Neutrophil (primary cell): ENCODE results near the gene COPB2.
"Not testable (repeated sequence)": the region's sequence is repeated elsewhere in the genome, so short reads cannot be mapped to it uniquely, and the experiment has no call there.

Experiments used
- H3K27ac ChIP-seq: fragments of 200-600 bp; sonication (generic); 2 replicates; pipeline ENCODE4 v1.5.1; 2016; ENCODE audit warnings: mild to moderate bottlenecking, moderate library complexity
- H3K27me3 ChIP-seq: fragments of 200-600 bp; sonication (generic); 2 replicates; pipeline ENCODE4 v1.6.0; 2016; ENCODE audit warnings: mild to moderate bottlenecking
- H3K36me3 ChIP-seq: fragments of 200-600 bp; sonication (generic); 2 replicates; pipeline ENCODE4 v1.5.1; 2017
- H3K4me1 ChIP-seq, 2 experiments: fragments of 200-600 bp in 1 of 2; sonication (generic) in 1 of 2; 1 replicate in 1 of 2; 2 replicates in 1 of 2; pipeline versions ENCODE4 v1.5.1 to v1.6.1; 2013 to 2016; ENCODE audit warnings: low read depth in 1 of 2, low read length in 1 of 2, mild to moderate bottlenecking in 1 of 2, moderate library complexity in 1 of 2; ENCODE audit not compliant: control insufficient read depth in 1 of 2, insufficient read depth in 1 of 2
- H3K4me3 ChIP-seq, 2 experiments: fragments of 200-600 bp in 1 of 2; sonication (generic) in 1 of 2; 1 replicate in 1 of 2; 2 replicates in 1 of 2; pipeline ENCODE4 v1.5.1; 2013 to 2016; ENCODE audit warnings: low read depth in 1 of 2, low read length in 1 of 2, mild to moderate bottlenecking in 1 of 2, moderate library complexity in 1 of 2
- H3K9me3 ChIP-seq: fragments of 200-600 bp; sonication (generic); 2 replicates; pipeline ENCODE4 v1.5.1; 2016
- CTCF ChIP-seq: fragments of 200-600 bp; sonication (generic); IDR thresholded peaks from 2 replicates; pipeline ENCODE4 v1.5.1; 2016; ENCODE audit warnings: antibody characterized with exemption

Gene COPB2

GRCh38 chr3:139418144-139418543, 28.7 kb upstream of the COPB2 start:
- Histone ChIP-seq H3K9me3 (no peaks in the 10 kb centered on the region), H3K4me3 (no peak overlapping the region), H3K4me1 (no peaks in the 10 kb centered on the region), H3K27me3 (no peaks in the 10 kb centered on the region), H3K36me3 (no peaks in the 10 kb centered on the region), H3K27ac (no peak overlapping the region)
- no peak for TF ChIP-seq CTCF

GRCh38 chr3:139416275-139416674, 26.8 kb upstream of the COPB2 start:
- H3K4me1 ChIP-seq: no peaks in the 10 kb centered on the region
- no peaks in the 10 kb centered on the region for H3K36me3 ChIP-seq
- no peak overlapping the region for H3K4me3 ChIP-seq
- TF ChIP-seq CTCF: no peak
- H3K9me3 ChIP-seq: no peaks in the 10 kb centered on the region
- H3K27me3 ChIP-seq: no peaks in the 10 kb centered on the region
- no peak overlapping the region for H3K27ac ChIP-seq

GRCh38 chr3:139414608-139415224, 25.3 kb upstream of the COPB2 start:
- Histone ChIP-seq H3K36me3 (no peaks in the 10 kb centered on the region), H3K27me3 (no peaks in the 10 kb centered on the region), H3K4me1 (no peaks in the 10 kb centered on the region), H3K27ac (no peak overlapping the region), H3K9me3 (no peaks in the 10 kb centered on the region), H3K4me3 (no peak overlapping the region)
- no peak for TF ChIP-seq CTCF

DNA sequence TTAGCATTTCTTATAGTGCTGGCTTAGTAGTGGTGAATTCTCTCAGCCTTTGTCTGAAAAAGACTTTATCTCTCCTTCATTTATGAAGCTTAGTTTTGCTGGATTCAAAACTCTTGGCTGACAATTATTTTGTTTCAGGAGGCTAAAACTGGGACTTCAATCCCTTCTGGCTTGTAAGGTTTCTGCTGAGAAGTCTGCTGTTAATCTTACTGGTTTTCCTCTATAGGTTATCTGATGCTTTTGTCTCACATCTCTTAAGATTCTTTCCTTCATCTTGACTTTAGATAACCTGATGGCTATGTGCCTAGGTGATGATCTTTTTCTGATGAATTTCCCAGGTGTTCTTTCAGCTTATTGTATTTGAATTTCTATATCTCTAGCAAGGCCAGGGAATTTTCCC, 23.4 kb upstream of the COPB2 start:
- not testable (repeated sequence) for H3K27ac ChIP-seq, H3K4me1 ChIP-seq, H3K9me3 ChIP-seq, H3K27me3 ChIP-seq, H3K4me3 ChIP-seq, H3K36me3 ChIP-seq

DNA sequence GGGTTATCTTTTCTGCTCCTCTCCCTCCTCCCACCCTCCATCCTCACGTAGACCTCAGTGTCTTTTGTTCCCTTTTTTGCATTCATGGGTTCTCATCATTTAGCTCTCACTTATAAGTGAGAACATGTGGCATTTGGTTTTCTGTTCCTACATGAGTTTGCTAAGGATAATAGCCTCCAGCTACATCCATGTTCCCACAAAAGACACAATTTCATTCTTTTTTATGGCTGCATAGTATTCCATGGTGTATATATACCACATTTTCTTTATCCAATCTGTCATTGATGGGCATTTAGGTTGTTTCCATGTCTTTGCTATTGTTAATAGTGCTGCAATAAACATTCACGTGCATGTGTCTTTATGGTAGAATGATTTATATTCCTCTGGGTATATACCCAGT, 11.7 kb upstream of the COPB2 start:
- H3K4me3 ChIP-seq, H3K4me1 ChIP-seq, H3K27ac ChIP-seq, H3K27me3 ChIP-seq, H3K9me3 ChIP-seq, H3K36me3 ChIP-seq: not testable (repeated sequence)

GRCh38 chr3:139396707-139397106, 7.3 kb upstream of the COPB2 start:
- Histone ChIP-seq H3K4me1 (no peaks in the 10 kb centered on the region), H3K4me3 (no peak overlapping the region), H3K27ac (no peak overlapping the region), H3K36me3 (no peaks in the 10 kb centered on the region), H3K9me3 (no peaks in the 10 kb centered on the region), H3K27me3 (no peaks in the 10 kb centered on the region)
- no peak for TF ChIP-seq CTCF

GRCh38 chr3:139394116-139394515, 4.7 kb upstream of the COPB2 start:
- Histone ChIP-seq H3K27me3 (no peaks in the 10 kb centered on the region), H3K27ac (no peak overlapping the region), H3K9me3 (no peaks in the 10 kb centered on the region), H3K4me1 (peaks cover 6 to 7% of the 10 kb centered on the region in 2 experiments), H3K4me3 (no peak overlapping the region), H3K36me3 (no peaks in the 10 kb centered on the region)
- TF ChIP-seq CTCF: no peak
